ENCODE results near the gene CA7. TPM values are rescaled to one million over a fixed set of nuclear protein-coding genes. Genes with fewer than 3 reads are reported as not detected.

Gene CA7
- not detected for total RNA-seq

GRCh38 chr16:66844342-66845079 lies at the start of gene CA7:
TSS of gene CA7 (plus strand) at chr16:66844414. CDS start at chr16:66844488, 74 bp downstream.
- H3K36me3 ChIP-seq, result no peaks in the 10 kb centered on the region
- TF ChIP-seq POLR2A (IDR thresholded peaks at IDR 0.05) (no peak), CTCF (IDR thresholded peaks at IDR 0.05) (no peak), POLR2AphosphoS5 (IDR thresholded peaks at IDR 0.05) (no peak), EP300 (IDR thresholded peaks at IDR 0.05) (no peak)
- H3K27ac ChIP-seq, result no peak within 1 kb of the TSS
- H3K4me3 ChIP-seq, result peak within 1 kb of the TSS; percentile 5 to 53
- H3K27me3 ChIP-seq, result peaks cover 50% of the 10 kb centered on the region
- no peak for ATAC-seq
- peaks cover 0 to 18% (median 12%) of the 10 kb centered on the region in 3 donors for H3K4me1 ChIP-seq
- no peaks in the 10 kb centered on the region for H3K9me3 ChIP-seq
- no CpG with 5 or more reads among the region's 79 CpGs for WGBS, 2 donors (ENCODE audit: low coverage in 1 of 2)

GRCh38 chr16:66798161-66798560 lies 46.1 kb upstream of the CA7 start:
- TF ChIP-seq POLR2A (IDR thresholded peaks at IDR 0.05) (no peak), CTCF (IDR thresholded peaks at IDR 0.05) (no peak), EP300 (IDR thresholded peaks at IDR 0.05) (no peak), POLR2AphosphoS5 (IDR thresholded peaks at IDR 0.05) (no peak)
- no peak for ATAC-seq
- H3K36me3 ChIP-seq, result peaks cover 0 to 26% of the 10 kb centered on the region in 2 donors
- no peaks in the 10 kb centered on the region for H3K27me3 ChIP-seq
- H3K27ac ChIP-seq, result no peak overlapping the region
- no peaks in the 10 kb centered on the region for H3K9me3 ChIP-seq
- WGBS, 2 donors (ENCODE audit: low coverage in 1 of 2), result 52 to 80% methylated on average over 1 to 2 of the region's 2 CpGs
- no peaks in the 10 kb centered on the region for H3K4me1 ChIP-seq
- H3K4me3 ChIP-seq, result no peak overlapping the region

- no peak for ATAC-seq
- H3K4me1 ChIP-seq, result no peaks in the 10 kb centered on the region
- TF ChIP-seq POLR2AphosphoS5 (IDR thresholded peaks at IDR 0.05), result no peak
- TF ChIP-seq EP300 (IDR thresholded peaks at IDR 0.05), result no peak
- no peak for TF ChIP-seq POLR2A (IDR thresholded peaks at IDR 0.05)
- no peak for TF ChIP-seq CTCF (IDR thresholded peaks at IDR 0.05)
- no peaks in the 10 kb centered on the region for H3K9me3 ChIP-seq
- H3K36me3 ChIP-seq, result peaks cover 5 to 53% of the 10 kb centered on the region in 2 donors
- H3K27ac ChIP-seq, result no peak overlapping the region
- H3K27me3 ChIP-seq, result no peaks in the 10 kb centered on the region
- no CpG with 5 or more reads among the region's 19 CpGs for WGBS, 2 donors (ENCODE audit: low coverage in 1 of 2)
- H3K4me3 ChIP-seq, result no peak overlapping the region
These were observed 43.4 kb upstream of the CA7 start for GRCh38 chr16:66800856-66801255.

- no peaks in the 10 kb centered on the region for H3K27me3 ChIP-seq
- no peak within 1 kb of the TSS for H3K27ac ChIP-seq
- H3K4me1 ChIP-seq, result no peaks in the 10 kb centered on the region
- H3K9me3 ChIP-seq, result no peaks in the 10 kb centered on the region
- no peak within 1 kb of the TSS for H3K4me3 ChIP-seq
- H3K36me3 ChIP-seq, result peaks cover 5 to 59% of the 10 kb centered on the region in 2 donors
- ATAC-seq, result no peak
- 92% methylated on average over 4 of the region's 56 CpGs; no CpG with 5 or more reads in 1 of the 2 donors for WGBS, 2 donors (ENCODE audit: low coverage in 1 of 2)
- no peak for TF ChIP-seq POLR2AphosphoS5 (IDR thresholded peaks at IDR 0.05)
- no peak for TF ChIP-seq CTCF (IDR thresholded peaks at IDR 0.05)
- no peak for TF ChIP-seq EP300 (IDR thresholded peaks at IDR 0.05)
- TF ChIP-seq POLR2A (IDR thresholded peaks at IDR 0.05), result no peak
These were observed 42.7 kb upstream of the CA7 start, which contains the start of gene TERB1 for GRCh38 chr16:66801320-66802105. TSS of gene TERB1 (minus strand) at chr16:66801584. CDS start at chr16:66796798, 4,786 bp downstream.
